B cell (primary cell): Measurements from ENCODE around the gene SERPINA12. TPM values are rescaled to one million over a fixed set of nuclear protein-coding genes. Genes with fewer than 3 reads are reported as not detected.

Experiments used
- ATAC-seq: fragments of 200-7000 bp; cut with Tn5 transposase; one replicate; pipeline ENCODE4 v1.10.0; 2021; ENCODE audit warnings: low read depth, mild to moderate bottlenecking, moderate number of reproducible peaks, moderate library complexity
- CTCF ChIA-PET: fragments of 350-600 bp; sonication (Branson Sonifier 250); formaldehyde crosslinking; loops from one replicate; lab custom pipeline; 2021; ENCODE audit warnings: antibody characterized with exemption, inconsistent platforms; lab: Charles Lee
- POLR2A ChIA-PET: fragments of 350-600 bp; sonication (Branson Sonifier 250); formaldehyde crosslinking; loops from one replicate; lab custom pipeline; 2021; ENCODE audit warnings: antibody characterized with exemption; lab: Charles Lee
- DNase-seq: peaks from one replicate; pipeline ENCODE4 v3.0.0; 2013
- H2AFZ ChIP-seq: 2 replicates; pipeline ENCODE4 v1.6.1; 2012; ENCODE audit warnings: mild to moderate bottlenecking, low read depth, low read length; ENCODE audit not compliant: insufficient read depth, poor library complexity, severe bottlenecking
- H3K27ac ChIP-seq, 2 donors: 1 replicate in 1 of 2; 2 replicates in 1 of 2; pipeline ENCODE4 v1.5.1; 2012 to 2013; ENCODE audit warnings: low read length in 2 of 2, mild to moderate bottlenecking in 2 of 2, moderate library complexity in 1 of 2
- H3K27me3 ChIP-seq, 4 experiments: fragments of 200-600 bp in 1 of 4; sonication (generic) in 1 of 4; replicated peaks in 1 of 4; 1 replicate in 2 of 4; 2 replicates in 2 of 4; pipeline versions ENCODE4 v1.6.1 to v1.7.0; 2013 to 2016; ENCODE audit warnings: low read length in 3 of 4, mild to moderate bottlenecking in 2 of 4, mixed read lengths in 1 of 4, moderate library complexity in 1 of 4; ENCODE audit not compliant: insufficient read depth in 4 of 4, control insufficient read depth in 3 of 4; ENCODE audit errors: control extremely low read depth in 1 of 4
- H3K36me3 ChIP-seq, 2 experiments: replicated peaks in 1 of 2; 1 replicate in 1 of 2; 2 replicates in 1 of 2; pipeline versions ENCODE4 v1.6.1 to v1.7.1; 2013; ENCODE audit warnings: low read length in 1 of 2; ENCODE audit not compliant: insufficient read depth in 2 of 2, control insufficient read depth in 1 of 2; ENCODE audit errors: control extremely low read depth in 1 of 2, extremely low read depth in 1 of 2
- H3K4me1 ChIP-seq, 2 donors: fragments of 200-600 bp in 1 of 2; sonication (generic) in 1 of 2; 1 replicate in 1 of 2; 2 replicates in 1 of 2; pipeline versions ENCODE4 v1.5.1 to v1.6.1; 2013 to 2017; ENCODE audit warnings: low read length in 2 of 2; ENCODE audit not compliant: control insufficient read depth in 2 of 2, insufficient read depth in 2 of 2
- H3K4me2 ChIP-seq: replicated peaks from 2 replicates; pipeline ENCODE3; 2012; ENCODE audit warnings: mild to moderate bottlenecking, low read depth, low read length; ENCODE audit not compliant: poor library complexity, severe bottlenecking
- H3K4me3 ChIP-seq, 5 experiments: fragments of 200-600 bp in 1 of 5; sonication (generic) in 1 of 5; 1 replicate in 3 of 5; 2 replicates in 2 of 5; pipeline versions ENCODE4 v1.5.1 to v1.7.0; 2011 to 2016; ENCODE audit warnings: low read length in 4 of 5, mild to moderate bottlenecking in 4 of 5, low read depth in 2 of 5, control low read depth in 1 of 5, moderate library complexity in 1 of 5; ENCODE audit not compliant: insufficient read depth in 1 of 5; ENCODE audit errors: control extremely low read depth in 1 of 5, extremely low read depth in 1 of 5
- H3K79me2 ChIP-seq: fragments of 200-600 bp; sonication (generic); one replicate; pipeline ENCODE4 v1.6.0; 2016; ENCODE audit warnings: low read length; ENCODE audit not compliant: control insufficient read depth, insufficient read depth
- H3K9ac ChIP-seq: fragments of 200-600 bp; sonication (generic); 2 replicates; pipeline ENCODE4 v1.6.1; 2017; ENCODE audit warnings: mild to moderate bottlenecking, low read length, moderate library complexity
- H3K9me3 ChIP-seq, 3 donors: one replicate each; pipeline versions ENCODE4 v1.6.1 to v1.7.1; 2013; ENCODE audit warnings: low read length in 2 of 3; ENCODE audit not compliant: control insufficient read depth in 2 of 3, insufficient read depth in 1 of 3; ENCODE audit errors: control extremely low read depth in 1 of 3
- H4K20me1 ChIP-seq: 2 replicates; pipeline ENCODE4 v1.6.0; 2012; ENCODE audit warnings: mild to moderate bottlenecking, low read length; ENCODE audit not compliant: insufficient read depth, control insufficient read depth, poor library complexity, severe bottlenecking
- H3K27ac Mint-ChIP-seq: one replicate; pipeline ENCODE4 v1.8.0; 2021; ENCODE audit warnings: mixed read lengths
- H3K27me3 Mint-ChIP-seq: one replicate; pipeline ENCODE4 v1.8.0; 2021; ENCODE audit warnings: mixed read lengths
- H3K4me1 Mint-ChIP-seq: one replicate; pipeline ENCODE4 v1.8.0; 2021; ENCODE audit warnings: mixed read lengths
- H3K4me3 Mint-ChIP-seq: one replicate; pipeline ENCODE4 v1.8.0; 2021; ENCODE audit warnings: mixed read lengths
- H3K9me3 Mint-ChIP-seq: one replicate; pipeline ENCODE4 v1.8.0; 2022; ENCODE audit warnings: mixed read lengths; ENCODE audit not compliant: insufficient read depth
- CTCF ChIP-seq: fragments of 200-600 bp; IDR thresholded peaks from one replicate; pipeline ENCODE4 v1.8.0; 2022; ENCODE audit warnings: antibody characterized with exemption, mild to moderate bottlenecking
- EZH2 ChIP-seq: IDR thresholded peaks from 2 replicates; pipeline ENCODE4 v1.6.1; 2012; ENCODE audit warnings: borderline replicate concordance, low read depth, mild to moderate bottlenecking, moderate library complexity, low read length; ENCODE audit not compliant: insufficient read depth, poor library complexity, severe bottlenecking
- WGBS: methylation state at CpG from one replicate; pipeline ENCODE4 v1.1.5; 2013; ENCODE audit warnings: missing lambda C conversion rate; ENCODE audit not compliant: insufficient coverage; 5-methylcytosine and 5-hydroxymethylcytosine counted together
- intact Hi-C: fragments of 100-400 bp; cut with micrococcal nuclease; formaldehyde crosslinking; loops from one replicate; pipeline ENCODE4 v1.10.0; 2022
- polyA plus RNA-seq: library from polyadenylated mRNA; depleted of rRNA; stranded (reverse); fragments of >200 nt; gene quantifications from 2 replicates; pipeline ENCODE4 v1.2.3, GENCODE V29; 2012
- total RNA-seq, 2 donors: library from RNA; stranded (reverse); fragments of 120-200 nt in 1 of 2; gene quantifications; 1 replicate in 1 of 2; 2 replicates in 1 of 2; pipeline versions ENCODE4 v1.2.3 to v1.2.4, GENCODE V29; 2013 to 2022

The SERPINA12 gene
- total and polyA plus RNA-seq, 2 donors (not counting 1 experiment from before 2014, with no cell fraction given), result not detected

GRCh38 chr14:94557327-94557726 is 48.1 kb upstream of the SERPINA12 start:
- Mint-ChIP-seq H3K4me3 (no peak overlapping the region), H3K9me3 (peaks cover 5% of the 10 kb centered on the region), H3K27ac (no peak overlapping the region), H3K27me3 (peaks cover 26% of the 10 kb centered on the region), H3K4me1 (no peaks in the 10 kb centered on the region)
- TF ChIP-seq EZH2 (no peak), CTCF (no peak)
- DNase-seq (no peak), ATAC-seq (no peak)
- no peaks in the 10 kb centered on the region for H3K27me3 ChIP-seq
- no peaks in the 10 kb centered on the region for H4K20me1 ChIP-seq
- H3K9me3 ChIP-seq, result peaks cover 0 to 24% (median 0%) of the 10 kb centered on the region in 3 donors
- no peak overlapping the region for H3K4me3 ChIP-seq
- H3K27ac ChIP-seq, result no peak overlapping the region
- ChIA-PET CTCF (interaction anchor here (1.1 kb wide), 1 partner anchor 8 kb away, joined by 4 read pairs; no protein-coding TSS in a partner anchor), POLR2A (no interaction called here)
- no CpG with 5 or more reads among the region's 1 CpG for WGBS
- no peaks in the 10 kb centered on the region for H3K36me3 ChIP-seq
- H3K4me1 ChIP-seq, result no peaks in the 10 kb centered on the region
- intact Hi-C loops, result no loop called here
- no peaks in the 10 kb centered on the region for H3K79me2 ChIP-seq
- no peak overlapping the region for H3K4me2 ChIP-seq
- no peak overlapping the region for H3K9ac ChIP-seq
- no peak overlapping the region for H2AFZ ChIP-seq

- ATAC-seq (no peak), DNase-seq (no peak)
- Histone ChIP-seq H3K27ac (no peak overlapping the region), H3K79me2 (no peaks in the 10 kb centered on the region), H2AFZ (no peak overlapping the region), H3K9me3 (peaks cover 0 to 19% (median 0%) of the 10 kb centered on the region in 3 donors), H3K36me3 (no peaks in the 10 kb centered on the region), H4K20me1 (no peaks in the 10 kb centered on the region), H3K27me3 (no peaks in the 10 kb centered on the region), H3K9ac (no peak overlapping the region), H3K4me3 (no peak overlapping the region), H3K4me1 (no peaks in the 10 kb centered on the region), H3K4me2 (no peak overlapping the region)
- no peak for TF ChIP-seq CTCF
- TF ChIP-seq EZH2, result no peak
- Mint-ChIP-seq H3K27me3 (peaks cover 34% of the 10 kb centered on the region), H3K27ac (no peak overlapping the region), H3K4me3 (no peak overlapping the region), H3K4me1 (no peaks in the 10 kb centered on the region), H3K9me3 (peaks cover 5% of the 10 kb centered on the region)
- ChIA-PET POLR2A (no interaction called here), CTCF (no interaction called here)
- intact Hi-C loops, result no loop called here
- WGBS, result 91% methylated on average over 9 of the region's 9 CpGs
Observed at GRCh38 chr14:94555991-94556390, 46.7 kb upstream of the SERPINA12 start.
